SJCRH30 (cell line): ENCODE data around the gene RGS7. TPM values are rescaled to one million over a fixed set of nuclear protein-coding genes. Genes with fewer than 3 reads are reported as not detected.

Experiments
- DNase-seq, 2 experiments: peaks; one replicate each; pipeline ENCODE4 v3.0.0-alpha.2; 2015 to 2020
- H3K27ac ChIP-seq: fragments of 250-450 bp; sonication (Bioruptor Pico); 2 replicates; pipeline ENCODE4 v1.5.1; 2020; ENCODE audit warnings: mild to moderate bottlenecking, moderate library complexity
- H3K27me3 ChIP-seq: fragments of 250-450 bp; sonication (Bioruptor Pico); 2 replicates; pipeline ENCODE4 v1.5.1; 2020; ENCODE audit warnings: mild to moderate bottlenecking, moderate library complexity
- H3K36me3 ChIP-seq: fragments of 250-450 bp; sonication (Bioruptor Pico); 2 replicates; pipeline ENCODE4 v1.5.1; 2020; ENCODE audit warnings: mild to moderate bottlenecking, moderate library complexity
- H3K4me1 ChIP-seq: fragments of 250-450 bp; sonication (Bioruptor Pico); 2 replicates; pipeline ENCODE4 v1.5.1; 2020; ENCODE audit warnings: mild to moderate bottlenecking, moderate library complexity
- H3K4me3 ChIP-seq: fragments of 250-450 bp; sonication (Bioruptor Pico); 2 replicates; pipeline ENCODE4 v1.5.1; 2020; ENCODE audit warnings: mild to moderate bottlenecking, moderate library complexity
- H3K9me3 ChIP-seq: fragments of 250-450 bp; sonication (Bioruptor Pico); replicated peaks from 2 replicates; pipeline ENCODE4 v1.5.1; 2020; ENCODE audit warnings: mild to moderate bottlenecking, moderate library complexity
- total RNA-seq: library from RNA; depleted of rRNA; stranded (reverse); fragments of >200 nt; shearing (Covaris generic); gene quantifications from 2 replicates; pipeline ENCODE4 v1.2.3, GENCODE V29; 2014

Gene RGS7
- total RNA-seq, 1 experiment from 2014 or later: 0.16 TPM

- no peak overlapping the region for H3K27ac ChIP-seq
- no peak overlapping the region for H3K4me3 ChIP-seq
- DNase-seq: no peak
- H3K9me3 ChIP-seq: no peaks in the 10 kb centered on the region
- H3K27me3 ChIP-seq: no peaks in the 10 kb centered on the region
- H3K36me3 ChIP-seq: no peaks in the 10 kb centered on the region
- H3K4me1 ChIP-seq: no peaks in the 10 kb centered on the region
Measured at GRCh38 chr1:241139047-241139446, 218.0 kb downstream of the RGS7 start.

GRCh38 chr1:241138248-241138647, 218.8 kb downstream of the RGS7 start:
- no peak overlapping the region for H3K27ac ChIP-seq
- H3K4me1 ChIP-seq: no peaks in the 10 kb centered on the region
- H3K9me3 ChIP-seq: no peaks in the 10 kb centered on the region
- H3K27me3 ChIP-seq: no peaks in the 10 kb centered on the region
- H3K36me3 ChIP-seq: no peaks in the 10 kb centered on the region
- no peak for DNase-seq
- H3K4me3 ChIP-seq: no peak overlapping the region

- Histone ChIP-seq H3K4me3 (no peak overlapping the region), H3K4me1 (no peaks in the 10 kb centered on the region), H3K36me3 (no peaks in the 10 kb centered on the region), H3K9me3 (no peaks in the 10 kb centered on the region), H3K27me3 (no peaks in the 10 kb centered on the region), H3K27ac (no peak overlapping the region)
- no peak for DNase-seq
Measured at GRCh38 chr1:241136389-241136788, 220.6 kb downstream of the RGS7 start.

GRCh38 chr1:241131636-241132194, 225.3 kb downstream of the RGS7 start:
- H3K4me3 ChIP-seq: no peak overlapping the region
- no peak overlapping the region for H3K27ac ChIP-seq
- no peaks in the 10 kb centered on the region for H3K36me3 ChIP-seq
- no peak for DNase-seq
- no peaks in the 10 kb centered on the region for H3K9me3 ChIP-seq
- no peaks in the 10 kb centered on the region for H3K4me1 ChIP-seq
- no peaks in the 10 kb centered on the region for H3K27me3 ChIP-seq

GRCh38 chr1:241130881-241131280, 226.1 kb downstream of the RGS7 start:
- no peak overlapping the region for H3K4me3 ChIP-seq
- no peak for DNase-seq
- no peak overlapping the region for H3K27ac ChIP-seq
- H3K36me3 ChIP-seq: no peaks in the 10 kb centered on the region
- H3K27me3 ChIP-seq: no peaks in the 10 kb centered on the region
- no peaks in the 10 kb centered on the region for H3K9me3 ChIP-seq
- no peaks in the 10 kb centered on the region for H3K4me1 ChIP-seq

- Histone ChIP-seq H3K27ac (no peak overlapping the region), H3K9me3 (no peaks in the 10 kb centered on the region), H3K36me3 (no peaks in the 10 kb centered on the region), H3K4me1 (no peaks in the 10 kb centered on the region), H3K27me3 (no peaks in the 10 kb centered on the region), H3K4me3 (no peak overlapping the region)
- no peak for DNase-seq
Measured at GRCh38 chr1:241129207-241129960, 227.6 kb downstream of the RGS7 start.

- Histone ChIP-seq H3K27ac (no peak overlapping the region), H3K9me3 (no peaks in the 10 kb centered on the region), H3K4me1 (no peaks in the 10 kb centered on the region), H3K4me3 (no peak overlapping the region), H3K27me3 (no peaks in the 10 kb centered on the region), H3K36me3 (no peaks in the 10 kb centered on the region)
- no peak for DNase-seq
Measured at GRCh38 chr1:241125286-241125685, 231.7 kb downstream of the RGS7 start.

GRCh38 chr1:241118049-241118448, 239.0 kb downstream of the RGS7 start:
- Histone ChIP-seq H3K9me3 (no peaks in the 10 kb centered on the region), H3K27me3 (no peaks in the 10 kb centered on the region)
- no peak for DNase-seq

GRCh38 chr1:241115784-241116183, 241.2 kb downstream of the RGS7 start:
- no peaks in the 10 kb centered on the region for H3K36me3 ChIP-seq
- no peak for DNase-seq
- H3K27ac ChIP-seq: no peak overlapping the region
- no peaks in the 10 kb centered on the region for H3K4me1 ChIP-seq
- H3K9me3 ChIP-seq: no peaks in the 10 kb centered on the region
- H3K27me3 ChIP-seq: no peaks in the 10 kb centered on the region
- no peak overlapping the region for H3K4me3 ChIP-seq

More at GRCh38 chr1:241118049-241118448, 239.0 kb downstream of the RGS7 start:
- Histone ChIP-seq H3K4me3 (no peak overlapping the region), H3K36me3 (no peaks in the 10 kb centered on the region), H3K27ac (no peak overlapping the region), H3K4me1 (no peaks in the 10 kb centered on the region)

- Histone ChIP-seq H3K27ac (no peak overlapping the region), H3K27me3 (no peaks in the 10 kb centered on the region), H3K36me3 (no peaks in the 10 kb centered on the region), H3K4me1 (no peaks in the 10 kb centered on the region), H3K4me3 (no peak overlapping the region), H3K9me3 (no peaks in the 10 kb centered on the region)
- no peak for DNase-seq
Measured at GRCh38 chr1:241114699-241115233, 242.2 kb downstream of the RGS7 start.

GRCh38 chr1:241113557-241113956, 243.4 kb downstream of the RGS7 start:
- Histone ChIP-seq H3K27ac (no peak overlapping the region), H3K4me3 (no peak overlapping the region), H3K36me3 (no peaks in the 10 kb centered on the region), H3K27me3 (no peaks in the 10 kb centered on the region), H3K9me3 (no peaks in the 10 kb centered on the region), H3K4me1 (no peaks in the 10 kb centered on the region)
- DNase-seq: no peak

GRCh38 chr1:241109039-241109438, 248.0 kb downstream of the RGS7 start:
- Histone ChIP-seq H3K9me3 (no peaks in the 10 kb centered on the region), H3K27ac (no peak overlapping the region), H3K36me3 (no peaks in the 10 kb centered on the region), H3K4me3 (no peak overlapping the region), H3K27me3 (no peaks in the 10 kb centered on the region), H3K4me1 (no peaks in the 10 kb centered on the region)
- DNase-seq: no peak

- H3K27ac ChIP-seq: no peak overlapping the region
- H3K36me3 ChIP-seq: no peaks in the 10 kb centered on the region
- H3K9me3 ChIP-seq: no peaks in the 10 kb centered on the region
- H3K4me3 ChIP-seq: no peak overlapping the region
- H3K27me3 ChIP-seq: no peaks in the 10 kb centered on the region
- DNase-seq: no peak
- no peaks in the 10 kb centered on the region for H3K4me1 ChIP-seq
Measured at GRCh38 chr1:241105147-241105546, 251.9 kb downstream of the RGS7 start.

- no peak for DNase-seq
- Histone ChIP-seq H3K36me3 (no peaks in the 10 kb centered on the region), H3K27ac (no peak overlapping the region), H3K27me3 (no peaks in the 10 kb centered on the region), H3K4me1 (no peaks in the 10 kb centered on the region), H3K4me3 (no peak overlapping the region), H3K9me3 (no peaks in the 10 kb centered on the region)
Measured at GRCh38 chr1:241102664-241103063, 254.3 kb downstream of the RGS7 start.

- H3K4me1 ChIP-seq: no peaks in the 10 kb centered on the region
- H3K4me3 ChIP-seq: no peak overlapping the region
- no peaks in the 10 kb centered on the region for H3K36me3 ChIP-seq
- H3K27me3 ChIP-seq: no peaks in the 10 kb centered on the region
- no peaks in the 10 kb centered on the region for H3K9me3 ChIP-seq
- DNase-seq: no peak
- H3K27ac ChIP-seq: no peak overlapping the region
Measured at GRCh38 chr1:241101622-241102021, 255.4 kb downstream of the RGS7 start.

GRCh38 chr1:241097479-241097878, 259.5 kb downstream of the RGS7 start:
- no peak for DNase-seq
- no peaks in the 10 kb centered on the region for H3K4me1 ChIP-seq
- no peaks in the 10 kb centered on the region for H3K36me3 ChIP-seq
- no peak overlapping the region for H3K27ac ChIP-seq
- H3K27me3 ChIP-seq: no peaks in the 10 kb centered on the region
- no peaks in the 10 kb centered on the region for H3K9me3 ChIP-seq
- no peak overlapping the region for H3K4me3 ChIP-seq
